Brain microvascular endothelial cell (primary cell): ENCODE measurements around the gene TUT7.

ENCODE experiments used
- DNase-seq: peaks from one replicate; pipeline ENCODE4 v3.0.0-alpha.2; 2020
- H3K27ac ChIP-seq: fragments of 250-450 bp; sonication (Bioruptor Pico); 2 replicates; pipeline ENCODE4 v1.5.1; 2020; ENCODE audit warnings: mild to moderate bottlenecking, moderate library complexity
- H3K27me3 ChIP-seq: fragments of 250-450 bp; sonication (Bioruptor Pico); replicated peaks from 2 replicates; pipeline ENCODE4 v1.5.1; 2020; ENCODE audit warnings: mild to moderate bottlenecking
- H3K36me3 ChIP-seq: fragments of 250-450 bp; sonication (Bioruptor Pico); replicated peaks from 2 replicates; pipeline ENCODE4 v1.5.1; 2020; ENCODE audit warnings: mild to moderate bottlenecking
- H3K4me3 ChIP-seq: 2 replicates; pipeline ENCODE4 v1.5.1; 2011; ENCODE audit warnings: low read depth, mild to moderate bottlenecking, control low read depth, low read length, moderate library complexity
- CTCF ChIP-seq: IDR thresholded peaks from 2 replicates; pipeline ENCODE4 v1.5.1; 2011; ENCODE audit warnings: low read depth, mild to moderate bottlenecking, moderate library complexity, low read length, control low read depth, inconsistent platforms; ENCODE audit errors: missing control alignments
- in situ Hi-C: cut with HindIII; loops from 2 replicates; pipeline ENCODE4 v1.10.0; 2017; ENCODE audit warnings: low sequenced_read_pairs, low pct_ligation_motif_present

The TUT7 gene

GRCh38 chr9:86274821-86275643, 79.2 kb downstream of the TUT7 start:
- Histone ChIP-seq H3K27me3 (no peaks in the 10 kb centered on the region), H3K27ac (no peak overlapping the region), H3K36me3 (peaks cover 21% of the 10 kb centered on the region), H3K4me3 (no peak overlapping the region)
- DNase-seq = no peak
- in situ Hi-C loops = no loop called here
- TF ChIP-seq CTCF = no peak

DNA sequence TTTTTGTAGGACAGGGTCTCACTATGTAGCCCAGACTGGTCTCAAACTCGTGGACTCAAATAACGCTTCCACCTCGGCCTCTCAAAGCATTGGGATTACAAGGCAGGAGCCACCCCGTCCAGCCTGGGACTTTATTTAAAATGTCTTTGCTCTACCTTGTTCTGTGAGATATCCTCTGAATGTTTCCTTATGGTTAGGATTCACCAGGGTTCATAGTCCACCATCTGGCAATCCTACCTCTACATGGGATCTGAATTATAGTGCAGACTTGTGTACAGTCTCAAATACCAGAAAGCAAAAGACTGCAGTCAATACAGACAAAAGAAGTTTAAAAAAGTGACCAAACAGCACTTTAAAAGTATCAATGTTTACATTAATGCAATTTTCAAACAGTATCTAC, 82.0 kb downstream of the TUT7 start:
- no peaks in the 10 kb centered on the region for H3K27me3 ChIP-seq
- no peak overlapping the region for H3K4me3 ChIP-seq
- DNase-seq = no peak
- in situ Hi-C loops = no loop called here
- peaks cover 21% of the 10 kb centered on the region for H3K36me3 ChIP-seq
- H3K27ac ChIP-seq = no peak overlapping the region
- no peak for TF ChIP-seq CTCF

GRCh38 chr9:86263876-86264275, 90.3 kb downstream of the TUT7 start:
- no peak for DNase-seq
- TF ChIP-seq CTCF = no peak
- Histone ChIP-seq H3K4me3 (no peak overlapping the region), H3K36me3 (peaks cover 11% of the 10 kb centered on the region), H3K27ac (no peak overlapping the region), H3K27me3 (no peaks in the 10 kb centered on the region)
- in situ Hi-C loops = no loop called here

- in situ Hi-C loops = no loop called here
- no peak overlapping the region for H3K27ac ChIP-seq
- TF ChIP-seq CTCF = no peak
- H3K27me3 ChIP-seq = no peaks in the 10 kb centered on the region
- H3K36me3 ChIP-seq = peaks cover 11% of the 10 kb centered on the region
- H3K4me3 ChIP-seq = no peak overlapping the region
- DNase-seq = no peak
These were observed 91.7 kb downstream of the TUT7 start for GRCh38 chr9:86262492-86262891.

DNA sequence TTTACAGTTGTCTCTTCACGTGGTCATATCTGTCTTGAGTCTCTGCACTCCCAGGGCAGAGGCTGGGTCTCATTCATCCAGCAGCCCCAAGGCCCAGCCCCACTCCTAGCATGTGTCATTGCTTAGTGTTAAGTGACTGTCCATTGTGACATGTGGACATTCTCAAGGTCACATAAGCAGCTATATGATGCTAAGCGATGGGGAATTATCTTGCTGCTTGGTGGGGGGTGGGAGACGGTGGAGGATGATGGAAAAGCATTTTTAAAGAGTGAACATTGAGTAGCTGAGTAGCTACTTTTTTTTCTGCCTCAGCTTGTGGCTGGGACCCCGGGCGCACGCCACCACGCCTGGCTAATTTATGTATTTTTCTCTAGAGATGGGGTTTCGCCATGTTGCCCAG, 94.7 kb downstream of the TUT7 start, which contains the start of gene C9orf153:
Gene C9orf153 (minus strand): TSS at position 101 of the 400 bp plus-strand sequence. CDS start 30,054 bp downstream, outside the sequence.
- in situ Hi-C loops = no loop called here
- peaks cover 9% of the 10 kb centered on the region for H3K36me3 ChIP-seq
- TF ChIP-seq CTCF = no peak
- no peak within 1 kb of the TSS for H3K27ac ChIP-seq
- no peaks in the 10 kb centered on the region for H3K27me3 ChIP-seq
- no peak for DNase-seq
- H3K4me3 ChIP-seq = no peak within 1 kb of the TSS
